Left renal pelvis (tissue), 4 donors: ENCODE data around the gene SSR2. TPM values are rescaled to one million over a fixed set of nuclear protein-coding genes. Genes with fewer than 3 reads are reported as not detected.
"Not testable (repeated sequence)": the region's sequence is repeated elsewhere in the genome, so short reads cannot be mapped to it uniquely, and the experiment has no call there.

Experiments
- DNase-seq, 4 donors: peaks; one replicate each; pipeline ENCODE4 v3.0.0-alpha.2; 2013; ENCODE audit warnings: low read depth in 4 of 4, low spot score in 3 of 4
- polyA plus RNA-seq, 4 donors: library from polyadenylated mRNA; unstranded; fragments of 120-200 nt; gene quantifications; one replicate each; pipeline ENCODE4 v1.2.1, GENCODE V29; 2013; ENCODE audit not compliant: insufficient read length in 4 of 4

SSR2 gene
- polyA plus RNA-seq, 4 donors, result 353 to 473 (median 417) TPM

GRCh38 chr1:156050376-156050775 is 29.6 kb upstream of the SSR2 start:
- no peak for DNase-seq

GRCh38 chr1:156048663-156049258 is 28.0 kb upstream of the SSR2 start:
- DNase-seq, result no peak

GRCh38 chr1:156045076-156045475 is 24.3 kb upstream of the SSR2 start:
- no peak for DNase-seq

GRCh38 chr1:156042828-156043227 is 22.1 kb upstream of the SSR2 start:
- DNase-seq, result no peak

- not testable (repeated sequence) for DNase-seq
Measured at GRCh38 chr1:156034991-156035390, 14.2 kb upstream of the SSR2 start.

- DNase-seq, result no peak
Measured at GRCh38 chr1:156033011-156033410, 12.3 kb upstream of the SSR2 start.

GRCh38 chr1:156026588-156026987 is 5.8 kb upstream of the SSR2 start:
- no peak for DNase-seq

- DNase-seq, result no peak
Measured at GRCh38 chr1:156025876-156026275, 5.1 kb upstream of the SSR2 start.

- no peak for DNase-seq
Measured at GRCh38 chr1:156024801-156025200, 4.0 kb upstream of the SSR2 start.

- no peak for DNase-seq
Measured at GRCh38 chr1:156021954-156022353, 1.2 kb upstream of the SSR2 start.

GRCh38 chr1:156021093-156021428 is 310 bp upstream of the SSR2 start:
- no peak for DNase-seq

GRCh38 chr1:156019946-156020292 is 832 bp downstream of the SSR2 start:
- no peak for DNase-seq

- DNase-seq, result no peak
Measured at GRCh38 chr1:156014829-156015228, 5.9 kb downstream of the SSR2 start.

- no peak for DNase-seq
Measured at GRCh38 chr1:156012051-156012817, 8.5 kb downstream of the SSR2 start.

GRCh38 chr1:156009404-156009803 is 11.3 kb downstream of the SSR2 start:
- no peak for DNase-seq

GRCh38 chr1:156006666-156007376 is 13.9 kb downstream of the SSR2 start:
- DNase-seq, result no peak

GRCh38 chr1:156004843-156005584 is 15.7 kb downstream of the SSR2 start:
- no peak for DNase-seq

- no peak for DNase-seq
Measured at GRCh38 chr1:156003923-156004188, 16.9 kb downstream of the SSR2 start.

- no peak for DNase-seq
Measured at GRCh38 chr1:156002188-156002911, 18.4 kb downstream of the SSR2 start.

GRCh38 chr1:156001662-156002171 is 19.0 kb downstream of the SSR2 start:
- no peak for DNase-seq
